NCI-H345 (cell line): ENCODE results near the gene TMEM175.

Experiments
- DNase-seq: peaks from one replicate; lab custom pipeline; 2025; lab: John Stamatoyannopoulos, UW

Gene TMEM175

GRCh38 chr4:899556-899906 is 32.7 kb upstream of the TMEM175 start:
- no peak for DNase-seq

- DNase-seq: no peak
Measured at GRCh38 chr4:900073-900472, 32.2 kb upstream of the TMEM175 start.

- no peak for DNase-seq
Measured at GRCh38 chr4:900721-901120, 31.5 kb upstream of the TMEM175 start.

- no peak for DNase-seq
Measured at GRCh38 chr4:901192-901910, 30.9 kb upstream of the TMEM175 start.

GRCh38 chr4:903066-904046 is 28.9 kb upstream of the TMEM175 start:
- no peak for DNase-seq

- DNase-seq: no peak
Measured at GRCh38 chr4:905485-906338, 26.5 kb upstream of the TMEM175 start.

GRCh38 chr4:906339-907102 is 25.7 kb upstream of the TMEM175 start:
- DNase-seq: no peak

GRCh38 chr4:907103-907400 is 25.2 kb upstream of the TMEM175 start:
- DNase-seq: no peak

GRCh38 chr4:907691-908425 is 24.4 kb upstream of the TMEM175 start:
- no peak for DNase-seq

- DNase-seq: no peak
Measured at GRCh38 chr4:909131-909571, 23.1 kb upstream of the TMEM175 start.

GRCh38 chr4:909821-910220 is 22.4 kb upstream of the TMEM175 start:
- no peak for DNase-seq

GRCh38 chr4:910366-911091 is 21.7 kb upstream of the TMEM175 start:
- DNase-seq: no peak

GRCh38 chr4:911221-911751 is 21.0 kb upstream of the TMEM175 start:
- no peak for DNase-seq

GRCh38 chr4:911871-912490 is 20.3 kb upstream of the TMEM175 start:
- DNase-seq: no peak

GRCh38 chr4:912548-913279 is 19.5 kb upstream of the TMEM175 start:
- DNase-seq: no peak

GRCh38 chr4:913280-913618 is 19.0 kb upstream of the TMEM175 start:
- no peak for DNase-seq

- no peak for DNase-seq
Measured at GRCh38 chr4:914531-914930, 17.7 kb upstream of the TMEM175 start.

GRCh38 chr4:915041-915474 is 17.2 kb upstream of the TMEM175 start:
- no peak for DNase-seq

GRCh38 chr4:915595-915994 is 16.7 kb upstream of the TMEM175 start:
- DNase-seq: no peak
